HUES6 (cell line): ENCODE measurements around the gene SMIM44.
A peak's percentile ranks its signal among the peaks of the same experiment; 100 is the strongest.

Experiments
- H3K27ac ChIP-seq: 2 replicates; pipeline ENCODE4 v1.7.0; 2013; ENCODE audit warnings: low read depth, mild to moderate bottlenecking, low read length, inconsistent platforms
- H3K27me3 ChIP-seq: 2 replicates; pipeline ENCODE4 v1.6.1; 2013; ENCODE audit warnings: low read length; ENCODE audit not compliant: control insufficient read depth, insufficient read depth
- H3K36me3 ChIP-seq: 2 replicates; pipeline ENCODE4 v1.6.1; 2013; ENCODE audit warnings: low read length; ENCODE audit not compliant: control insufficient read depth, insufficient read depth
- H3K4me1 ChIP-seq: 2 replicates; pipeline ENCODE4 v1.6.1; 2013; ENCODE audit warnings: low read length; ENCODE audit not compliant: control insufficient read depth, insufficient read depth
- H3K4me3 ChIP-seq: 2 replicates; pipeline ENCODE4 v1.5.1; 2013; ENCODE audit warnings: low read depth, low read length
- H3K9ac ChIP-seq: one replicate; pipeline ENCODE4 v1.6.1; 2013; ENCODE audit warnings: mild to moderate bottlenecking, low read length
- H3K9me3 ChIP-seq: 2 replicates; pipeline ENCODE4 v1.6.1; 2013; ENCODE audit warnings: low read depth, low read length; ENCODE audit not compliant: control insufficient read depth, insufficient read depth

The SMIM44 gene

DNA sequence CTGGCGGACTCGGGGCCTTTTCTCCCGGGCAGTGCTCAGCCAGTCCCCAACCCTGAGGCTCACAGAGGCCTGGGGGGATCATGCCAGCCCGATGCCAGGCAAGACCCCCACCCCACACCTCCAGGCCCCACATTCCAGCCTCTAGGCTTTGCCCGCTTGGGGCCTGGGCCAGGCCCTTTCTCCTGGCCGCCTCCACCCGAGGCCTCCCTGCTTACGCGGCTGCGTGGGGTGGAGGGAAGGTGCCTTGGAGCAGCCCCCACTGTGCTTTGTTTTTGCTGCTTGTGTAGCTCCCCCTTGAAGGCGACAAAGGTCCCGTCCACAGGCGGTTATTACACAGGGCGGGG, 41.3 kb downstream of the SMIM44 start:
- Histone ChIP-seq H3K9ac (peak overlapping the region; percentile 36), H3K4me3 (no peak overlapping the region), H3K4me1 (peaks cover 18% of the 10 kb centered on the region), H3K36me3 (no peaks in the 10 kb centered on the region), H3K9me3 (no peaks in the 10 kb centered on the region), H3K27ac (peak overlapping the region; percentile 50; the same call in 1 of the 2 replicates), H3K27me3 (no peaks in the 10 kb centered on the region)

DNA sequence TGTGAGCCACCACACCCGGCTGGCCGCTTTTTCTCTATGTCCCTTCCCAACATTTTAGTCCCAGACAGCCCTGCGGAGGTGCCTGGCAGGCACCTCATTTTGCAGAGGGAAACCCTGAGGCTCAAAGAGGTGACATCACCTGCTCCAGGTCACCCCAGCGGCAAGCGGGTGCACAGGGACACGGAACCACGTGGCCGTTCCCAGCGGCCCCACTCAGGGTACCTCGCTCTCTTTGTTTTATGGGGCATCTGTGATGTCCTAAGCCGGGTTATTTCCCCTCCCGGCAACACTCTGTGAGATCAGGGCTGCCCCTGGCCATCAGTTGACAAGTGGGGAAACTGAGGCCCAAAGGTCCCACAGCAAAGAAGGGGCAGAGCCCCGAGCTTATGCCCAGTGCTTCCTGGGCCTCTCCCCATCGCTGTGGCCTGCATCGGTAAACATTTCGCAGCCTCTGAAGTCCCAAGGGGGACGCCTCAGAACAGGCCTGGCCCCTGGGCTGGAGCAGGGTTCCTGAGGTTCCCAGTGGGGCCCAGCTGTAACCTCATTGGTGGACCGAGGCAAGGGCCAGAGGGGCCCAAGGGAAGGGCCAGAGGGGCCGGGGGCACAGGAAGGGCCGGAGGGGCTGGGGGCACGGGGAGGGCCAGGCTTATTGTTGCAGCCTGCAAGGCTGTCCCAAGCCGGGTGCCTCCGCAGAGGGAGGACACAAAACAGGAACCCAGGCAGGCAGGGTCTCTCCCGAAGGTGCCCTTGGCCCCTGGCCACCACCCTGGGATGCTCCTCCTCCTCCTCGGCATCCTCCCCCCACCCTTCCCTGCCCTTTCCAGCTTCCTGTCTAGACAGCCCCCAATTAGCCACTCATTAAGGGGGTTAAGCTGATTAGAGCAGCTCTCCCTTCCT, 41.9 kb downstream of the SMIM44 start:
- Histone ChIP-seq H3K27ac (peak overlapping the region; percentile 50; the same call in 1 of the 2 replicates), H3K36me3 (no peaks in the 10 kb centered on the region), H3K9me3 (no peaks in the 10 kb centered on the region), H3K27me3 (no peaks in the 10 kb centered on the region), H3K4me1 (peaks cover 18% of the 10 kb centered on the region), H3K9ac (peak overlapping the region; percentile 36), H3K4me3 (no peak overlapping the region)

- Histone ChIP-seq H3K4me3 (no peak overlapping the region), H3K36me3 (no peaks in the 10 kb centered on the region), H3K9ac (no peak overlapping the region), H3K27me3 (no peaks in the 10 kb centered on the region), H3K27ac (no peak overlapping the region), H3K4me1 (peaks cover 18% of the 10 kb centered on the region), H3K9me3 (no peaks in the 10 kb centered on the region)
These were observed 43.2 kb downstream of the SMIM44 start for GRCh38 chr19:3440082-3440481.

DNA sequence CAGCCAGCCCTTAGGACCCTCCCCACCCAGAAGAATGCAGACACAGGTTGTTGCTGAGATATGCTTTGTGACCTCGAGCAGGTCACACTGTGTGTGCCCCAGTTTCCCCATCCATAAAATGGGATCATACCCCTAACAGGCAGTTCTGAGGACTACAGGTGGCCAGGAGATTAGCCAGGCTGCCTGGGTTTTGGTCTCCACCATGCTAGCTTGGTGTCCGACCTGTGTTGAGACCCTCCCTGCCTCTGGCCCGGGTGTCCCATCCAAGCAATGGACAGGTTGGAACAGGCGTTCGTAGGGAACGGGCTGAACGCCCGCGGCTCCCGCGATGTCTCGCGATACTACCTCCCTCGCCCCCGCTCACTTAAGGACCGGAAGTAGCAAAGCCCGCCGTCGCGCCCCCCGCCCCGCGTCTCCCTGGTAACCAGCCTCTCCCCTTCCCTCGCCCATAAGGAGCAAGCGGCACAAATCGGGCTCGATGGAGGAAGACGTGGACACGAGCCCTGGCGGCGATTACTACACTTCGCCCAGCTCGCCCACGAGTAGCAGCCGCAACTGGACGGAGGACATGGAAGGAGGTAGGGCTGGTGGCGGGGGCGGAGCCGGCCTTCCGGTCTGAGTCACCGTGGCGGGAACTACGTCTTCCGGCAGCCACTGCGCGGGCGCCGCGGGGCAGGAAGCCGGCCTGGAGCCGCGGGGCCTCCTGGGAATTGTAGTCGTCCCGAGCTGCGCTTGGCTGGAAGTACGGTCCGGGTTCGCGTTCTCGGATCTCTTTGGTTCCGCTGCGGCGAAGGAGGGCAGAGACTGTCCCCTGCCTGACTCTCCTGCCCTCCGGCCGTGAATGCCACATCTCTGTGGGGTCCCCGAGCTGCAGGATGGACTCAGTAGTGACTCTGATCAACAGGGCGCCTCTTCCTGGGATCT, 48.3 kb downstream of the SMIM44 start:
- Histone ChIP-seq H3K9ac (peak overlapping the region; percentile 98), H3K27me3 (no peaks in the 10 kb centered on the region), H3K9me3 (no peaks in the 10 kb centered on the region), H3K4me3 (peak overlapping the region; percentile 87), H3K36me3 (no peaks in the 10 kb centered on the region), H3K27ac (peak overlapping the region; percentile 91), H3K4me1 (no peaks in the 10 kb centered on the region)

DNA sequence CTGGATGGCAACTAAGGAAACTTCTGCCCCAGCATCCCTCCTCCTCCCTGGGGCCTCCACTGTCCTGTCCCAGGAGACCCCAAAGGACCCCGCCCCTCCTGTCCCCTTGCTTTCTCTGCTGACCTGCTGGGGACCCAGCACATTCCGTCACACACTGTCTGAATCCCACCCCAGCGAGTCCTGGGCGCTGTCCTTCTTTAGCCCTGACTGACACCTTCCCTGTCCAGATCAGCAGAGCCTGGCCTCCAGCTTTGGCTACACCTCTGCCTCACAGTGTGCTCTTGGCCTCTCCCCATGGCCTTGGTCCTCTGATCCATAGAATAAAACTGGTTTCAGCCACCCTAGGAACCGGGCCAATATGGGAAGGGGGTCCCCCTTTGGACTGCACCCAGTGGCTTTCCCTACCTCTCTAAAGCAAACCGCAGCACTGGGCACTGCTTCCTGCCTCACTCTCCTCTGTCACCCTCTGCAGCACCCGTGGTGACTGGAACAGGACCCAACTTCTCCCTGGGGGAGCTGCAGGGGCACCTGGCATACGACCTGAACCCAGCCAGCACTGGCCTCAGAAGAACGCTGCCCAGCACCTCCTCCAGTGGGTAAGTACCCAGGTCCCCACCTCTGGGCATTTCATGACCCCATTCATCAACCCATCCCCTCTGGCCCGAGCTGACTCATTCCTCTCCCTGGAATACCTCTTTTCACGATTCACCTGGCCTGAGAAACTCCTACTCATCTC, 49.3 kb downstream of the SMIM44 start:
- Histone ChIP-seq H3K36me3 (no peaks in the 10 kb centered on the region), H3K27ac (no peak overlapping the region), H3K9ac (peak overlapping the region; percentile 98), H3K4me1 (no peaks in the 10 kb centered on the region), H3K4me3 (peak overlapping the region; percentile 87), H3K9me3 (no peaks in the 10 kb centered on the region), H3K27me3 (no peaks in the 10 kb centered on the region)

DNA sequence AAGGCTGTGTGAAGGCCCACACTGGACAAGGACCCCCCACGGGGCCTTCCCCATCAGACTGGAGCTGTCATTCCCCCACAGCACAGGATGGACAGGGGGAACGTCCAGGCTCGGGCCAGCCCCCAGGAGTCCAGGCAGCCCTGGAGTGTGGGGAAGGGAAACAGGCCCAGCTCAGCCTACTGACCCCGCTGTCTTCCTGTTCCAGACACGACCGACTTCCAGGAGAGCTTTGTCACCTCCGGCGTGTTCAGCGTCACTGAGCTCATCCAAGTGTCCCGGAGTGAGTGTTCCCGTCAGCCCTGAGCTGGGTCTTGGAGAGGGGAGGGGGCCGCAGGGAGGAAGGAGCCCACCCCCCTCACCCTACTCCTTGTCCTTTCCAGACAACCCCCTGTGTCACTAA, 49.9 kb downstream of the SMIM44 start:
- H3K9me3 ChIP-seq, result no peaks in the 10 kb centered on the region
- H3K4me3 ChIP-seq, result no peak overlapping the region
- no peaks in the 10 kb centered on the region for H3K36me3 ChIP-seq
- H3K4me1 ChIP-seq, result 0 out of 2 replicates have a peak, but pooled peaks cover 4% of the 10 kb centered on the region
- no peak overlapping the region for H3K27ac ChIP-seq
- no peaks in the 10 kb centered on the region for H3K27me3 ChIP-seq
- H3K9ac ChIP-seq, result no peak overlapping the region
